Heart right ventricle (tissue), 16 donors: ENCODE measurements around the gene R3HDM4. TPM values are rescaled to one million over a fixed set of nuclear protein-coding genes. Genes with fewer than 3 reads are reported as not detected.
A peak's percentile ranks its signal among the peaks of the same experiment; 100 is the strongest.

ENCODE experiments used
- ATAC-seq, 8 donors: fragments of 200-7000 bp; cut with Tn5 transposase; one replicate each; pipeline ENCODE4 v1.9.1; 2020; ENCODE audit warnings: mild to moderate bottlenecking in 8 of 8, moderate library complexity in 8 of 8, moderate number of reproducible peaks in 1 of 8
- DNase-seq, 2 donors: peaks; one replicate each; pipeline ENCODE4 v3.0.0-alpha.2; 2020
- H3K27ac ChIP-seq, 10 donors: fragments of 200-600 bp; sonication (generic) in 2 of 10; one replicate each; pipeline versions ENCODE4 v1.5.0 to v1.8.0; 2020 to 2022; ENCODE audit warnings: mild to moderate bottlenecking in 3 of 10
- H3K27me3 ChIP-seq, 7 donors: fragments of 200-600 bp; one replicate each; pipeline ENCODE4 v1.8.0; 2021 to 2022; ENCODE audit warnings: mild to moderate bottlenecking in 2 of 7
- H3K36me3 ChIP-seq, 9 donors: fragments of 200-600 bp; sonication (generic) in 1 of 9; one replicate each; pipeline versions ENCODE4 v1.5.0 to v1.8.0; 2020 to 2022; ENCODE audit warnings: mild to moderate bottlenecking in 2 of 9
- H3K4me1 ChIP-seq, 9 donors: fragments of 200-600 bp; sonication (generic) in 1 of 9; one replicate each; pipeline versions ENCODE4 v1.5.0 to v1.8.0; 2020 to 2022; ENCODE audit warnings: mild to moderate bottlenecking in 4 of 9
- H3K4me3 ChIP-seq, 10 donors: fragments of 200-600 bp; sonication (generic) in 2 of 10; one replicate each; pipeline versions ENCODE4 v1.5.0 to v1.8.0; 2020 to 2022; ENCODE audit warnings: mild to moderate bottlenecking in 7 of 10, moderate library complexity in 2 of 10
- H3K9me3 ChIP-seq, 11 donors: fragments of 200-600 bp in 10 of 11; sonication (generic) in 2 of 11; one replicate each; pipeline versions ENCODE4 v1.5.0 to v1.8.0; 2013 to 2022; ENCODE audit warnings: mild to moderate bottlenecking in 2 of 11, control low read depth in 1 of 11, moderate library complexity in 1 of 11
- WGBS, 2 donors: extraction: QIAGEN DNeasy Blood & Tissue Kit; methylation state at CpG; one replicate each; pipeline ENCODE4 v1.1.7; 2013; ENCODE audit warnings: inconsistent platforms in 1 of 2; 5-methylcytosine and 5-hydroxymethylcytosine counted together
- intact Hi-C, 10 donors: fragments of 100-400 bp; cut with DNase I; formaldehyde crosslinking; loops; one replicate each; pipeline versions ENCODE4 v1.11.1 to v1.14.2; 2022
- polyA plus RNA-seq, 2 donors: library from polyadenylated mRNA; stranded (reverse); fragments of 200-250 nt; gene quantifications; one replicate each; pipeline ENCODE4 v1.2.3, GENCODE V29; 2013
- total RNA-seq, 10 donors: library from RNA; stranded (reverse); fragmentation: NEBNext Ultra II Directional in 3 of 10; extraction: Animal tissue kit (Norgen Biotek cat#: 25700) in 3 of 10; gene quantifications; one replicate each; pipeline versions ENCODE4 v1.2.1 to v1.2.4, GENCODE V29; 2021 to 2023
- TF ChIP-seq, protein P1 (sequence below), 9 donors: fragments of 200-600 bp; sonication (generic) in 2 of 9; IDR thresholded peaks; one replicate each; pipeline versions ENCODE4 v1.5.0 to v1.8.0; 2021 to 2022; ENCODE audit warnings: antibody characterized with exemption in 9 of 9, mild to moderate bottlenecking in 5 of 9, moderate library complexity in 1 of 9
- donor health status: Arrhythmogenic right ventricular cardiomyopathy.
- donor health status: ischemic (EF 13 %, LVEDD 7.1; RV severe dilation, severe dysfunction).
- donor health status: healthy with polysubstance abuse.
- donor health status: DM: no; HTN: yes; CAD: no.
- donor health status: DM: no; HTN: no; CAD: no.
- donor health status: ischemic (EF 25% LVEDD 6.9; RV normal size, moderate dysfunction).
- donor health status: ischemic (EF 25% LVEDD 5.7; RV mildly dilated, moderate dysfunction).
- donor health status: healthy.
- donor health status: DM: yes; HTN: yes; CAD: no.
- donor health status: Ischemic cardiomyopathy.
- donor health status: ischemic (EF 35%, LVEDD 5.7; RV mildly dilated, moderate dysfunction).
- donor health status: nonischemic (EF 11% LVEDD 7.7; RV severe dilation, severe dysfunction).
- donor health status: DM: yes; HTN: yes; CAD: no.
- donor health status: PGD.
- donor health status: ischemic (EF 29% LVEDD 5.4; RV normal size, mild dysfunction).
- donor health status: nonischemic (EF 23%, LVEDD 6.1; RV moderate dilation, normal function).

R3HDM4 gene
- total and polyA plus RNA-seq, 12 donors, result 16.3 to 49.8 (median 20.8) TPM

DNA sequence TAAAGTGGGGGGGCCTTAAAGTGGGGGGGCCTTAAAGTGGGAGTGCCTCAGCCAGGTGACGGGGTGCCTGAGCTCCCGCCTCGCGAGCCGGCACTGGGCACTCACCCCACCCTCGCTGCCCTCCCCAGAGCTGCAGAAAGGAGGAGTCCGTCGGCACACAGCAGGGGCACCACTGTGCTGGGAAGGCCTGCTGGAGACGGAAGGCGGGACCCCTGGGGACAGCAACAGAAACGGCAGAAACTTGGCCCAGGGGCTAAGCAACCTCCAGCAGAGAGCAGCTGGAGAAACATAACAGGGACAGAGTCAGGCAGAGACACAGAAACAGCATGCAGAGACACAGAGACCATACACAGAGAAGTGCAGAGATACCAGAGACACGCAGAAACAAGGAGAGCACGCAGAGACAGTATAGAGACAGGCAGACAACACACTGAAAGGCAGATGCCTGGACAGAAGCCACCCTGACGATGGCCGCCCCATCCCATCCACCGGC is 45.7 kb downstream of the R3HDM4 start:
- 65 to 78% methylated on average over 16 of the region's 16 CpGs for whole genome bisulfite sequencing, 2 donors
- H3K4me1 ChIP-seq, result peaks cover 0 to 42% (median 10%) of the 10 kb centered on the region in 9 donors
- peaks cover 0 to 14% (median 0%) of the 10 kb centered on the region in 7 donors for H3K27me3 ChIP-seq
- intact Hi-C loops, result loop anchor here in 3 of 10 donors (10.0 kb wide), 3 partner anchors 93 to 117 kb away; partner anchors contain the start of gene WDR18 (in 1 of the 3)
- H3K36me3 ChIP-seq, result peaks cover 0 to 45% (median 12%) of the 10 kb centered on the region in 9 donors
- TF ChIP-seq, protein P1, sequence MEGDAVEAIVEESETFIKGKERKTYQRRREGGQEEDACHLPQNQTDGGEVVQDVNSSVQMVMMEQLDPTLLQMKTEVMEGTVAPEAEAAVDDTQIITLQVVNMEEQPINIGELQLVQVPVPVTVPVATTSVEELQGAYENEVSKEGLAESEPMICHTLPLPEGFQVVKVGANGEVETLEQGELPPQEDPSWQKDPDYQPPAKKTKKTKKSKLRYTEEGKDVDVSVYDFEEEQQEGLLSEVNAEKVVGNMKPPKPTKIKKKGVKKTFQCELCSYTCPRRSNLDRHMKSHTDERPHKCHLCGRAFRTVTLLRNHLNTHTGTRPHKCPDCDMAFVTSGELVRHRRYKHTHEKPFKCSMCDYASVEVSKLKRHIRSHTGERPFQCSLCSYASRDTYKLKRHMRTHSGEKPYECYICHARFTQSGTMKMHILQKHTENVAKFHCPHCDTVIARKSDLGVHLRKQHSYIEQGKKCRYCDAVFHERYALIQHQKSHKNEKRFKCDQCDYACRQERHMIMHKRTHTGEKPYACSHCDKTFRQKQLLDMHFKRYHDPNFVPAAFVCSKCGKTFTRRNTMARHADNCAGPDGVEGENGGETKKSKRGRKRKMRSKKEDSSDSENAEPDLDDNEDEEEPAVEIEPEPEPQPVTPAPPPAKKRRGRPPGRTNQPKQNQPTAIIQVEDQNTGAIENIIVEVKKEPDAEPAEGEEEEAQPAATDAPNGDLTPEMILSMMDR (IDR thresholded peaks at IDR 0.05), result no peak
- H3K27ac ChIP-seq, result peak overlapping the region in 2 of 10 donors; percentile 5 to 29
- H3K9me3 ChIP-seq, result no peaks in the 10 kb centered on the region
- ATAC-seq, result peak in 3 of 8 donors; percentile 6 to 21 (median 9)
- H3K4me3 ChIP-seq, result no peak overlapping the region
- DNase-seq, result no peak

DNA sequence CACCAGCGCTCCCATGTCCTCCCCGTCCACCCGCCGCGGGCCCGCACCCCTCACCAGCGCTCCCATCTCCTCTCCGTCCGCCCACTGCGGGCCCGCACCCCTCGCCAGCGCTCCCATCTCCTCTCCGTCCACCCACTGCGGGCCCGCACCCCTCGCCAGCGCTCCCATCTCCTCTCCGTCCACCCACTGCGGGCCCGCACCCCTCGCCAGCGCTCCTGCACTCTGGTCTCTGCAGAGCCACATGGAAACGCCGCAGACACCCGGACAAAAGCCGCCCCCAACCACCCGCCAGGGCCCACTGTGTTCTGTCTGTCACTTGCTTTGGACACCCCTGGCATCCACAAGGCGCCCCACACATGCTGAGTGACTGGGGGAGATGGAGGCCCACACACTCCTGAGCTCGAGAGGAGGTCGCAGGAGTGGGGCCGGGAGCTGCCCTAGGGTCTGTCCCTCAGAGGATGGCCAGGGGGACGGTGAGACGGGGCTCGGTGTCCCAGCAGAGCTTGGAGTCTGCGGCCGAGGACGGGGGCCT is 46.2 kb downstream of the R3HDM4 start:
- intact Hi-C loops, result loop anchor here in 3 of 10 donors (10.0 kb wide), 3 partner anchors 92 to 118 kb away; partner anchors contain the start of gene WDR18 (in 1 of the 3)
- peaks cover 0 to 40% (median 12%) of the 10 kb centered on the region in 9 donors for H3K36me3 ChIP-seq
- 82 to 83% methylated on average over 30 to 36 of the region's 38 CpGs for WGBS, 2 donors
- DNase-seq, result no peak
- H3K4me3 ChIP-seq, result no peak overlapping the region
- H3K9me3 ChIP-seq, result no peaks in the 10 kb centered on the region
- TF ChIP-seq, protein P1 (IDR thresholded peaks at IDR 0.05), result no peak
- H3K27me3 ChIP-seq, result peaks cover 0 to 16% (median under 1%) of the 10 kb centered on the region in 7 donors
- H3K27ac ChIP-seq, result peak overlapping the region in 1 of 10 donors; percentile 5
- ATAC-seq, result no peak
- H3K4me1 ChIP-seq, result peaks cover 0 to 37% (median 10%) of the 10 kb centered on the region in 9 donors

DNA sequence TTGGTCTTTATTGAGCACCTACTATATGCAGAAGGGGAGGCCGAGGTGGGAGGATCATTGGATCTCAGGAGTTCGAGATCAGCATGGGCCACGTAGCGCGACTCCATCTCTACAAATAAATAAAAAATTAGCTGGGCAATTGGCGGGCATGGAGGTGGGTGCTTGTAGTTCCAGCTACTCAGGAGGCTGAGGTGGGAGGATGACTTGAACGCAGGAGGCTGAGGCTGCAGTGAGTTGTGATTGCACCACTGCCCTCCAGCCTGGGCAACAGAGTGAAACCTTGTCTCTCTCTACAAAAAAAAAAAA is 49.8 kb downstream of the R3HDM4 start:
- no peaks in the 10 kb centered on the region for H3K9me3 ChIP-seq
- TF ChIP-seq, protein P1 (IDR thresholded peaks at IDR 0.05), result no peak
- H3K27me3 ChIP-seq, result peaks cover 0 to 46% (median 27%) of the 10 kb centered on the region in 7 donors
- no peak for ATAC-seq
- H3K4me1 ChIP-seq, result peaks cover 0 to 46% (median 10%) of the 10 kb centered on the region in 9 donors
- H3K36me3 ChIP-seq, result peaks cover 0 to 10% (median 5%) of the 10 kb centered on the region in 9 donors
- peak overlapping the region in 2 of 10 donors; percentile 24 to 42 for H3K4me3 ChIP-seq
- no peak for DNase-seq
- intact Hi-C loops, result loop anchor here in 8 of 10 donors (2.0 to 10.0 kb wide), 8 partner anchors 50 to 122 kb away; partner anchors contain the start of genes KISS1R (in 4 of the 8), WDR18 (in 3 of the 8) and R3HDM4 (in 1 of the 8)
- 68 to 72% methylated on average over 7 of the region's 7 CpGs for WGBS, 2 donors
- H3K27ac ChIP-seq, result peak overlapping the region in 1 of 10 donors; percentile 85

DNA sequence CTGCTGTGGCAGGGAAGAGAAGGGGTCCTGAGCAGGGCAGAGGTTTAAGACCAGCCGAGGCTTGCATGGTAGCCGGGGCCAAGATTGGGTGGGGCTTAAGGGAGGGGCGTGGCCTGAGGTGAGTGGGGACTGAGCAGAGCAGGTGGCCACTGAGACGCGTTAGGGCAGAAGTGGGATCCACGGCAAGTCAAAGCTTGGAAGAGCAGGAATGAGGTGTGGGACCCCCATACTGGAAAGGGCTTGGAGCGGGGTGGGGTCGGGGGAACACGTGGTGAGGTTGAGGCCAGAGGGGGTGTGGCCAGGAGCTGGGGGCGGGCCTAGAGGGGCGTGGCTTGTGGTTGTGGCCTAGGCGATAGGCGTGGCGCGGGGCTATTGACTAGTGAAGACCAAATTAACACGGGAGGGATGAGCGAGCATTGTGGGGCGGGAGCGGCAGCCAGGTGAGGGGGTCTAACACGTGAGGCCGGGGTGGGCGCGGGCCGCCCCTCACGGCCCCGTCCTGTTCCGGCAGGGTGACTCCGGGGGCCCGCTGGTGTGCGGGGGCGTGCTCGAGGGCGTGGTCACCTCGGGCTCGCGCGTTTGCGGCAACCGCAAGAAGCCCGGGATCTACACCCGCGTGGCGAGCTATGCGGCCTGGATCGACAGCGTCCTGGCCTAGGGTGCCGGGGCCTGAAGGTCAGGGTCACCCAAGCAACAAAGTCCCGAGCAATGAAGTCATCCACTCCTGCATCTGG is 50.3 kb downstream of the R3HDM4 start:
- TF ChIP-seq, protein P1 (IDR thresholded peaks at IDR 0.05), result no peak
- peak overlapping the region in 1 of 10 donors; percentile 85 for H3K27ac ChIP-seq
- H3K4me3 ChIP-seq, result peak overlapping the region in 2 of 10 donors; percentile 11 to 42
- peaks cover 0 to 47% (median 32%) of the 10 kb centered on the region in 7 donors for H3K27me3 ChIP-seq
- ATAC-seq, result peak in 4 of 8 donors; percentile 2 to 32 (median 9)
- intact Hi-C loops, result loop anchor here in 8 of 10 donors (2.0 to 10.0 kb wide), 8 partner anchors 50 to 122 kb away; partner anchors contain the start of genes KISS1R (in 4 of the 8), WDR18 (in 3 of the 8) and R3HDM4 (in 1 of the 8)
- no peaks in the 10 kb centered on the region for H3K9me3 ChIP-seq
- peak in 1 of 2 donors; percentile 70 for DNase-seq
- peaks cover 0 to 5% (median under 1%) of the 10 kb centered on the region in 9 donors for H3K36me3 ChIP-seq
- 19% methylated on average over 43 to 48 of the region's 48 CpGs for whole genome bisulfite sequencing, 2 donors
- peaks cover 0 to 46% (median 10%) of the 10 kb centered on the region in 9 donors for H3K4me1 ChIP-seq
